Neural progenitor cell (in vitro differentiated cells): Measurements from ENCODE around the gene TMEM95. TPM values are rescaled to one million over a fixed set of nuclear protein-coding genes. Genes with fewer than 3 reads are reported as not detected.

Experiments
- DNase-seq: peaks from one replicate; pipeline ENCODE4 v3.0.0-alpha.2; 2016; ENCODE audit warnings: low spot score
- H2AFZ ChIP-seq: fragments of 200-600 bp; sonication (generic); replicated peaks from 2 replicates; pipeline ENCODE4 v1.6.1; 2016; ENCODE audit warnings: antibody characterized with exemption
- H3F3A ChIP-seq: fragments of 200-600 bp; sonication (generic); 2 replicates; pipeline ENCODE4 v1.6.1; 2016; ENCODE audit warnings: antibody characterized with exemption, low read depth
- H3K27ac ChIP-seq: fragments of 200-600 bp; sonication (generic); 2 replicates; pipeline ENCODE4 v1.5.1; 2016; ENCODE audit warnings: mild to moderate bottlenecking
- H3K27me3 ChIP-seq: fragments of 200-600 bp; sonication (generic); 2 replicates; pipeline ENCODE4 v1.6.1; 2016; ENCODE audit warnings: mild to moderate bottlenecking, moderate library complexity
- H3K36me3 ChIP-seq: fragments of 200-600 bp; sonication (generic); 2 replicates; pipeline ENCODE4 v1.5.1; 2016
- H3K4me1 ChIP-seq: fragments of 200-600 bp; sonication (generic); 2 replicates; pipeline ENCODE4 v1.6.1; 2016; ENCODE audit warnings: mixed run types
- H3K4me2 ChIP-seq: fragments of 200-600 bp; sonication (generic); 2 replicates; pipeline ENCODE4 v1.6.1; 2016
- H3K4me3 ChIP-seq: fragments of 200-600 bp; sonication (generic); 2 replicates; pipeline ENCODE4 v1.5.1; 2016
- H3K79me2 ChIP-seq: fragments of 200-600 bp; sonication (generic); 2 replicates; pipeline ENCODE4 v1.6.1; 2016; ENCODE audit warnings: low read depth
- H3K9ac ChIP-seq: fragments of 200-600 bp; sonication (generic); 2 replicates; pipeline ENCODE4 v1.6.1; 2016
- H3K9me3 ChIP-seq: fragments of 200-600 bp; sonication (generic); 2 replicates; pipeline ENCODE4 v1.5.1; 2016; ENCODE audit warnings: low read depth
- H4K20me1 ChIP-seq: fragments of 200-600 bp; sonication (generic); 2 replicates; pipeline ENCODE4 v1.6.1; 2016; ENCODE audit warnings: low read depth
- H3K27ac Mint-ChIP-seq: 3 replicates; pipeline ENCODE4 v1.8.0; 2021; ENCODE audit warnings: mixed read lengths
- H3K27me3 Mint-ChIP-seq: 2 replicates; pipeline ENCODE4 v1.8.0; 2022; ENCODE audit warnings: low read depth, mild to moderate bottlenecking, inconsistent platforms, moderate library complexity, mixed read lengths; ENCODE audit not compliant: insufficient read depth
- H3K36me3 Mint-ChIP-seq: 3 replicates; pipeline ENCODE4 v1.8.0; 2021; ENCODE audit warnings: mixed read lengths
- H3K4me1 Mint-ChIP-seq: 3 replicates; pipeline ENCODE4 v1.8.0; 2021; ENCODE audit warnings: mixed read lengths
- H3K4me3 Mint-ChIP-seq: 3 replicates; pipeline ENCODE4 v1.8.0; 2021; ENCODE audit warnings: mild to moderate bottlenecking, moderate library complexity, mixed read lengths
- H3K9me3 Mint-ChIP-seq: 3 replicates; pipeline ENCODE4 v1.8.0; 2020; ENCODE audit warnings: mixed read lengths
- CTCF ChIP-seq: fragments of 200-600 bp; sonication (generic); IDR thresholded peaks from 2 replicates; pipeline ENCODE4 v1.5.1; 2017; ENCODE audit warnings: antibody characterized with exemption, mild to moderate bottlenecking
- EZH2 ChIP-seq: fragments of 200-600 bp; sonication (generic); IDR thresholded peaks from 2 replicates; pipeline ENCODE4 v1.6.1; 2017; ENCODE audit warnings: antibody characterized with exemption, mild to moderate bottlenecking, moderate library complexity
- EZH2phosphoT487 ChIP-seq: fragments of 200-600 bp; sonication (generic); IDR thresholded peaks from 2 replicates; pipeline ENCODE4 v1.6.1; 2017; ENCODE audit warnings: antibody characterized with exemption
- total RNA-seq: library from RNA; depleted of rRNA; stranded (reverse); fragments of >200 nt; gene quantifications from 2 replicates; pipeline ENCODE4 v1.2.3, GENCODE V29; 2015; ENCODE audit warnings: low replicate concordance

Gene TMEM95
- total RNA-seq, 1 donor from 2014 or later, result not detected

GRCh38 chr17:7351665-7352502, 3.1 kb upstream of the TMEM95 start, which contains the start of gene KCTD11:
TSS of gene KCTD11 (plus strand) at chr17:7352162.
- H3K4me3 ChIP-seq, result peak within 1 kb of the TSS; percentile 79
- DNase-seq, result peak; percentile 96
- peak within 1 kb of the TSS; percentile 67 for H3K9ac ChIP-seq
- peak within 1 kb of the TSS; percentile 78 for H3K27ac ChIP-seq
- Mint-ChIP-seq H3K9me3 (no peaks in the 10 kb centered on the region), H3K36me3 (no peaks in the 10 kb centered on the region), H3K4me1 (peaks cover 55% of the 10 kb centered on the region), H3K27me3 (peaks cover 10% of the 10 kb centered on the region), H3K4me3 (peak within 1 kb of the TSS; percentile 91), H3K27ac (peak within 1 kb of the TSS; percentile 92)
- TF ChIP-seq CTCF (peak; percentile 62), EZH2phosphoT487 (no peak), EZH2 (no peak)
- no peaks in the 10 kb centered on the region for H3K9me3 ChIP-seq
- H3K27me3 ChIP-seq, result peaks cover 8% of the 10 kb centered on the region
- peak within 1 kb of the TSS; percentile 88 for H3K4me2 ChIP-seq
- no peaks in the 10 kb centered on the region for H3K36me3 ChIP-seq
- H3K4me1 ChIP-seq, result peaks cover 9% of the 10 kb centered on the region
- H2AFZ ChIP-seq, result no peak within 1 kb of the TSS
- H3K79me2 ChIP-seq, result no peaks in the 10 kb centered on the region
- peaks cover 7% of the 10 kb centered on the region for H4K20me1 ChIP-seq
- peaks cover 45% of the 10 kb centered on the region for H3F3A ChIP-seq

- Histone ChIP-seq H3K79me2 (no peaks in the 10 kb centered on the region), H3K9me3 (no peaks in the 10 kb centered on the region), H3K4me1 (peaks cover 9% of the 10 kb centered on the region), H2AFZ (no peak overlapping the region), H3K4me3 (peak overlapping the region; percentile 79), H3K27ac (no peak overlapping the region), H3F3A (peaks cover 45% of the 10 kb centered on the region), H3K36me3 (no peaks in the 10 kb centered on the region), H3K4me2 (peak overlapping the region; percentile 88), H3K9ac (peak overlapping the region; percentile 67), H4K20me1 (peaks cover 7% of the 10 kb centered on the region), H3K27me3 (peaks cover 8% of the 10 kb centered on the region)
- peaks cover 55% of the 10 kb centered on the region for H3K4me1 Mint-ChIP-seq
- DNase-seq, result no peak
- no peaks in the 10 kb centered on the region for H3K9me3 Mint-ChIP-seq
- TF ChIP-seq CTCF (no peak), EZH2phosphoT487 (no peak), EZH2 (no peak)
- H3K27me3 Mint-ChIP-seq, result peaks cover 10% of the 10 kb centered on the region
- no peaks in the 10 kb centered on the region for H3K36me3 Mint-ChIP-seq
- H3K27ac Mint-ChIP-seq, result peak overlapping the region; percentile 92
- H3K4me3 Mint-ChIP-seq, result peak overlapping the region; percentile 91
Measured at GRCh38 chr17:7352503-7352889, 2.5 kb upstream of the TMEM95 start.

- TF ChIP-seq CTCF (no peak), EZH2 (no peak), EZH2phosphoT487 (no peak)
- Histone ChIP-seq H3K27ac (no peak overlapping the region), H3K36me3 (no peaks in the 10 kb centered on the region), H3K9me3 (no peaks in the 10 kb centered on the region), H3K4me2 (peak overlapping the region; percentile 88), H2AFZ (no peak overlapping the region), H3K9ac (no peak overlapping the region), H3F3A (peaks cover 45% of the 10 kb centered on the region), H3K4me3 (peak overlapping the region; percentile 79), H3K4me1 (peaks cover 9% of the 10 kb centered on the region), H3K79me2 (no peaks in the 10 kb centered on the region), H3K27me3 (peaks cover 8% of the 10 kb centered on the region), H4K20me1 (peaks cover 7% of the 10 kb centered on the region)
- H3K4me1 Mint-ChIP-seq, result peaks cover 55% of the 10 kb centered on the region
- peak overlapping the region; percentile 91 for H3K4me3 Mint-ChIP-seq
- no peak for DNase-seq
- no peaks in the 10 kb centered on the region for H3K36me3 Mint-ChIP-seq
- H3K27me3 Mint-ChIP-seq, result peaks cover 10% of the 10 kb centered on the region
- peak overlapping the region; percentile 92 for H3K27ac Mint-ChIP-seq
- no peaks in the 10 kb centered on the region for H3K9me3 Mint-ChIP-seq
Measured at GRCh38 chr17:7352910-7353635, 1.9 kb upstream of the TMEM95 start.
